ENCODE data around the gene TMEM247.

The TMEM247 gene

GRCh38 chr2:46479265-46479664 is at the start of gene TMEM247:
TMEM247 (plus strand) TSS chr2:46479565.
- FAIRE-seq, result no peak

- no peak for FAIRE-seq
Observed at GRCh38 chr2:46430413-46430812, 49.0 kb upstream of the TMEM247 start.

GRCh38 chr2:46430992-46431391 is 48.4 kb upstream of the TMEM247 start:
- FAIRE-seq, result no peak

GRCh38 chr2:46431481-46432235 is 47.7 kb upstream of the TMEM247 start:
- FAIRE-seq, result no peak

GRCh38 chr2:46434851-46435273 is 44.5 kb upstream of the TMEM247 start:
- no peak for FAIRE-seq

- FAIRE-seq, result no peak
Observed at GRCh38 chr2:46435353-46435752, 44.0 kb upstream of the TMEM247 start.

GRCh38 chr2:46435796-46436360 is 43.5 kb upstream of the TMEM247 start:
- FAIRE-seq, result no peak

GRCh38 chr2:46436800-46437199 is 42.6 kb upstream of the TMEM247 start:
- no peak for FAIRE-seq

- FAIRE-seq, result no peak
Observed at GRCh38 chr2:46438102-46438501, 41.3 kb upstream of the TMEM247 start.

GRCh38 chr2:46438794-46439193 is 40.6 kb upstream of the TMEM247 start:
- FAIRE-seq, result no peak

GRCh38 chr2:46439582-46439981 is 39.8 kb upstream of the TMEM247 start:
- FAIRE-seq, result no peak

GRCh38 chr2:46441838-46442712 is 37.3 kb upstream of the TMEM247 start:
- no peak for FAIRE-seq

- FAIRE-seq, result no peak
Observed at GRCh38 chr2:46444732-46445131, 34.6 kb upstream of the TMEM247 start.

- no peak for FAIRE-seq
Observed at GRCh38 chr2:46445556-46445955, 33.8 kb upstream of the TMEM247 start.

GRCh38 chr2:46446871-46447568 is 32.3 kb upstream of the TMEM247 start:
- FAIRE-seq, result no peak

GRCh38 chr2:46447649-46448048 is 31.7 kb upstream of the TMEM247 start:
- no peak for FAIRE-seq

- FAIRE-seq, result no peak
Observed at GRCh38 chr2:46448111-46448510, 31.3 kb upstream of the TMEM247 start.

GRCh38 chr2:46448641-46449040 is 30.7 kb upstream of the TMEM247 start:
- FAIRE-seq, result no peak

- no peak for FAIRE-seq
Observed at GRCh38 chr2:46449700-46450099, 29.7 kb upstream of the TMEM247 start.

- no peak for FAIRE-seq
Observed at GRCh38 chr2:46451131-46451711, 28.1 kb upstream of the TMEM247 start.

GRCh38 chr2:46456789-46457188 is 22.6 kb upstream of the TMEM247 start:
- FAIRE-seq, result no peak

GRCh38 chr2:46458763-46459500 is 20.4 kb upstream of the TMEM247 start:
- no peak for FAIRE-seq

Measured in islet of Langerhans (tissue), 1 donor.